Myocyte (in vitro differentiated cells): ENCODE results near the gene SALL4. TPM values are rescaled to one million over a fixed set of nuclear protein-coding genes. Genes with fewer than 3 reads are reported as not detected.
"Not testable (repeated sequence)": the region's sequence is repeated elsewhere in the genome, so short reads cannot be mapped to it uniquely, and the experiment has no call there.

Source experiments
- DNase-seq: peaks from one replicate; pipeline ENCODE4 v3.0.0-alpha.2; 2012; ENCODE audit warnings: low read depth
- total RNA-seq: library from RNA; depleted of rRNA; stranded (reverse); fragments of >200 nt; gene quantifications from 2 replicates; pipeline ENCODE4 v1.2.3, GENCODE V29; 2014

Gene SALL4
- total RNA-seq, 1 donor from 2014 or later, result not detected

- no peak for DNase-seq
Measured at GRCh38 chr20:51739722-51740249, 62.5 kb downstream of the SALL4 start.

GRCh38 chr20:51738877-51739447 lies 63.4 kb downstream of the SALL4 start:
- DNase-seq, result no peak

GRCh38 chr20:51738261-51738660 lies 64.1 kb downstream of the SALL4 start:
- not testable (repeated sequence) for DNase-seq

- DNase-seq, result no peak
Measured at GRCh38 chr20:51736947-51737346, 65.4 kb downstream of the SALL4 start.

- no peak for DNase-seq
Measured at GRCh38 chr20:51735728-51736600, 66.4 kb downstream of the SALL4 start.

- no peak for DNase-seq
Measured at GRCh38 chr20:51734876-51735720, 67.2 kb downstream of the SALL4 start.

GRCh38 chr20:51733070-51733469 lies 69.3 kb downstream of the SALL4 start:
- DNase-seq, result no peak

Other genes with a start within 250 kb of the SALL4 start
- gene ATP9A, start 34.1 kb downstream of the SALL4 start, total RNA-seq, result 7.6 and 13.3 TPM in 2 replicates